GM12878 (cell line): ENCODE data around the gene S100A6. TPM values are rescaled to one million over a fixed set of nuclear protein-coding genes. Genes with fewer than 3 reads are reported as not detected.

Experiments
- ATAC-seq: fragments of 200-7000 bp; cut with Tn5 transposase; 3 replicates; pipeline ENCODE4 v1.9.1; 2020; ENCODE audit warnings: mild to moderate bottlenecking, moderate library complexity
- BruUV-seq: library from RNA; stranded (reverse); fragments of 400-500 nt; replicated peaks from 2 replicates; lab custom pipeline; 2021; lab: Mats Ljungman, UMichigan
- CTCF ChIA-PET: fragments of 300-600 bp; sonication (Branson Sonifier 250); formaldehyde crosslinking; extraction: SDS; loops from one replicate; lab custom pipeline; 2021; ENCODE audit warnings: inconsistent platforms; lab: Yijun Ruan, JAX
- POLR2A ChIA-PET: fragments of 350-600 bp; formaldehyde crosslinking; extraction: SDS; loops from one replicate; lab custom pipeline; 2021; ENCODE audit warnings: inconsistent platforms; lab: Charles Lee
- RAD21 ChIA-PET: fragments of 300-600 bp; sonication (Branson Sonifier 250); formaldehyde crosslinking; loops from one replicate; lab custom pipeline; 2023; ENCODE audit warnings: antibody characterized with exemption; ENCODE audit not compliant: unreplicated experiment; lab: Charles Lee
- SMC1A ChIA-PET: fragments of 300-600 bp; sonication (Branson Sonifier 250); formaldehyde crosslinking; loops from one replicate; lab custom pipeline; 2023; ENCODE audit not compliant: unreplicated experiment, uncharacterized antibody; lab: Charles Lee
- DNase-seq: peaks from one replicate; pipeline ENCODE4 v3.0.0-alpha.2; 2011; ENCODE audit warnings: low read depth, low spot score
- FAIRE-seq: peaks from 3 replicates; lab custom pipeline; 2011; peaks lifted over from hg19 to GRCh38; lab: Jason Lieb, UNC
- H2AFZ ChIP-seq: 2 replicates; pipeline ENCODE4 v1.6.0; 2011; ENCODE audit warnings: low read depth, low read length, control low read depth; ENCODE audit not compliant: control insufficient read depth
- H3K27ac ChIP-seq: 2 replicates; pipeline ENCODE4 v1.5.1; 2011; ENCODE audit warnings: control low read depth; ENCODE audit not compliant: control insufficient read depth, insufficient read depth
- H3K27me3 ChIP-seq, 2 experiments: replicated peaks in 1 of 2; 2 replicates each; pipeline versions ENCODE4 v1.6.0 to v1.6.1; 2011; ENCODE audit warnings: low read length in 1 of 2; ENCODE audit not compliant: control insufficient read depth in 2 of 2, insufficient read depth in 2 of 2
- H3K36me3 ChIP-seq, 2 experiments: 2 replicates each; pipeline ENCODE4 v1.5.1; 2011; ENCODE audit warnings: low read length in 1 of 2; ENCODE audit not compliant: control insufficient read depth in 2 of 2, insufficient read depth in 2 of 2
- H3K4me1 ChIP-seq: 2 replicates; pipeline ENCODE4 v1.6.1; 2011; ENCODE audit warnings: mild to moderate bottlenecking, low read length, moderate library complexity, mixed read lengths; ENCODE audit not compliant: control insufficient read depth, insufficient read depth
- H3K4me2 ChIP-seq: 2 replicates; pipeline ENCODE4 v1.6.0; 2011; ENCODE audit warnings: control low read depth; ENCODE audit not compliant: control insufficient read depth, insufficient read depth
- H3K4me3 ChIP-seq: fragments of 200-600 bp; sonication (generic); 2 replicates; pipeline ENCODE4 v1.5.1; 2016
- H3K79me2 ChIP-seq: 2 replicates; pipeline ENCODE4 v1.6.0; 2011; ENCODE audit warnings: low read length; ENCODE audit not compliant: control insufficient read depth, insufficient read depth
- H3K9ac ChIP-seq: 2 replicates; pipeline ENCODE4 v1.8.0; 2011; ENCODE audit warnings: low read length, control low read depth, mixed read lengths; ENCODE audit not compliant: control insufficient read depth, insufficient read depth
- H3K9me3 ChIP-seq: replicated peaks from 3 replicates; pipeline ENCODE4 v1.5.1; 2011; ENCODE audit warnings: mild to moderate bottlenecking, low read length; ENCODE audit not compliant: control insufficient read depth, insufficient read depth
- H4K20me1 ChIP-seq: 2 replicates; pipeline ENCODE4 v1.6.0; 2011; ENCODE audit not compliant: control insufficient read depth, insufficient read depth
- CEBPZ ChIP-seq: fragments of 150-350 bp; IDR thresholded peaks from 2 replicates; pipeline ENCODE4 v1.6.1; 2016; ENCODE audit warnings: low read depth, low read length
- CHD2 ChIP-seq: IDR thresholded peaks from 2 replicates; pipeline ENCODE4 v1.6.1; 2011; ENCODE audit warnings: low read depth, low read length, improper control_type of control experiment, borderline replicate concordance
- EED ChIP-seq: sonication (generic); IDR thresholded peaks from 2 replicates; pipeline ENCODE4 v1.6.1; 2016; ENCODE audit warnings: antibody characterized with exemption, low read depth
- IRF3 ChIP-seq: fragments of 450-650 bp; IDR thresholded peaks from 2 replicates; pipeline ENCODE4 v1.6.1; 2014; ENCODE audit warnings: mild to moderate bottlenecking
- MEF2A ChIP-seq: IDR thresholded peaks from 2 replicates; pipeline ENCODE4 v1.6.1; 2011; ENCODE audit warnings: low read depth, mild to moderate bottlenecking, low read length, moderate library complexity; ENCODE audit not compliant: insufficient read depth
- RAD51 ChIP-seq: fragments of 450-650 bp; IDR thresholded peaks from 2 replicates; pipeline ENCODE4 v1.6.1; 2016; ENCODE audit warnings: moderate library complexity, mild to moderate bottlenecking, inconsistent platforms
- REST ChIP-seq: IDR thresholded peaks from 2 replicates; pipeline ENCODE4 v1.6.1; 2012; ENCODE audit warnings: mild to moderate bottlenecking, low read depth, low read length
- TCF3 ChIP-seq: IDR thresholded peaks from 2 replicates; pipeline ENCODE4 v1.6.1; 2012; ENCODE audit warnings: low read depth, mild to moderate bottlenecking, low read length, borderline replicate concordance; ENCODE audit not compliant: insufficient read depth
- WGBS: methylation state at CpG from one replicate; pipeline ENCODE4 v1.1.6; 2016; ENCODE audit warnings: low lambda C conversion rate; ENCODE audit not compliant: insufficient replicate concordance, insufficient coverage; ENCODE audit errors: missing lambda C conversion rate; 5-methylcytosine and 5-hydroxymethylcytosine counted together
- in situ Hi-C: fragments of 300-500 bp; cut with MboI; formaldehyde crosslinking; loops from 9 replicates; pipeline ENCODE4 v1.14.3; 2018; ENCODE audit warnings: mixed read lengths
- intact Hi-C: fragments of 100-400 bp; cut with micrococcal nuclease; formaldehyde crosslinking; loops from one replicate; pipeline ENCODE4 v1.14.2; 2022; ENCODE audit not compliant: unreplicated experiment
- polyA plus RNA-seq, 11 experiments: library from polyadenylated mRNA; depleted of rRNA in 4 of 11; unstranded in 6 of 11; stranded (reverse) in 5 of 11; fragments of >200 nt; fragmentation: Nextera tagmentation in 4 of 11; fragmentation: Illumina TruSeq in 1 of 11; extraction: Ambion mirVana in 4 of 11; extraction: Trizol in 1 of 11; gene quantifications; 1 replicate in 1 of 11; 2 replicates in 10 of 11; pipeline versions ENCODE4 v1.2.1 to v1.2.3, GENCODE V29; 2011 to 2016; ENCODE audit warnings: inconsistent platforms in 2 of 11, missing spikeins in 2 of 11, low read depth in 1 of 11
- total RNA-seq, 4 experiments: library from RNA; depleted of rRNA in 3 of 4; stranded (reverse); fragments of >200 nt in 3 of 4; fragmentation: Illumina TruSeq in 1 of 4; extraction: Trizol in 1 of 4; gene quantifications; 2 replicates each; pipeline versions ENCODE4 v1.2.1 to v1.2.3, GENCODE V29; 2013 to 2021

Gene S100A6
- total and polyA plus RNA-seq, 10 of the 15 experiments (the other 5 are each of a cell fraction or from before 2014, with no cell fraction given), result 7.2 to 121 (median 45.7) TPM

GRCh38 chr1:153538315-153538821 is 2.6 kb upstream of the S100A6 start:
- H3K79me2 ChIP-seq, result no peaks in the 10 kb centered on the region; the same call in 1 of the 2 replicates
- DNase-seq (no peak), ATAC-seq (no peak), FAIRE-seq (no peak)
- WGBS, result 52% methylated on average over 6 of the region's 6 CpGs
- no peaks in the 10 kb centered on the region for H3K36me3 ChIP-seq
- BruUV-seq, result no TSS peak
- no peaks in the 10 kb centered on the region for H4K20me1 ChIP-seq
- no peak overlapping the region for H3K4me2 ChIP-seq
- TF ChIP-seq RAD51 (peak; percentile 46; the same call in 1 of the 2 replicates), CEBPZ (no peak)
- ChIA-PET CTCF (interaction anchor here (1.0 to 8.6 kb wide), 2 partner anchors 9 to 33 kb away, joined by 3 to 216 read pairs; no protein-coding TSS in a partner anchor), SMC1A (interaction anchor here (1.2 kb wide), 1 partner anchor 13 kb away, joined by 4 read pairs; no protein-coding TSS in a partner anchor), RAD21 (no interaction called here), POLR2A (no interaction called here)
- no peak overlapping the region for H3K27ac ChIP-seq
- no peaks in the 10 kb centered on the region for H3K9me3 ChIP-seq
- no peaks in the 10 kb centered on the region for H3K27me3 ChIP-seq
- H3K9ac ChIP-seq, result no peak overlapping the region
- H3K4me1 ChIP-seq, result peaks cover 22% of the 10 kb centered on the region
- H2AFZ ChIP-seq, result no peak overlapping the region
- no peak overlapping the region for H3K4me3 ChIP-seq
- intact Hi-C loops, result no loop called here
- in situ Hi-C loops, result no loop called here

- Histone ChIP-seq H2AFZ (no peak overlapping the region), H3K4me3 (no peak overlapping the region), H3K36me3 (no peaks in the 10 kb centered on the region), H3K9ac (no peak overlapping the region), H3K27me3 (no peaks in the 10 kb centered on the region), H3K27ac (no peak overlapping the region), H3K4me1 (peaks cover 22% of the 10 kb centered on the region), H3K9me3 (no peaks in the 10 kb centered on the region), H3K79me2 (no peaks in the 10 kb centered on the region; the same call in 1 of the 2 replicates), H3K4me2 (no peak overlapping the region), H4K20me1 (no peaks in the 10 kb centered on the region)
- POLR2A ChIA-PET, result interaction anchor here (1.1 to 1.3 kb wide), 2 partner anchors 9 to 96 kb away, joined by 4 to 7 read pairs; partner anchors contain the start of gene CHTOP
- CTCF ChIA-PET, result interaction anchor here (0.7 to 8.6 kb wide), 3 partner anchors 8 to 34 kb away, joined by 3 to 216 read pairs (median 113); partner anchors contain the start of gene S100A2
- no TSS peak for BruUV-seq
- intact Hi-C loops (no loop called here), in situ Hi-C loops (no loop called here)
- DNase-seq (no peak), FAIRE-seq (no peak), ATAC-seq (no peak)
- SMC1A ChIA-PET, result no interaction called here
- WGBS, result 56% methylated on average over 6 of the region's 6 CpGs
- RAD21 ChIA-PET, result no interaction called here
- TF ChIP-seq TCF3, result no peak
- no peak for TF ChIP-seq EED
- no peak for TF ChIP-seq CHD2
- TF ChIP-seq IRF3, result no peak
- TF ChIP-seq REST, result no peak
- TF ChIP-seq MEF2A, result no peak
Measured at GRCh38 chr1:153537376-153537730, 1.6 kb upstream of the S100A6 start.
